ENCODE data around the gene ERCC6L2. TPM values are rescaled to one million over a fixed set of nuclear protein-coding genes. Genes with fewer than 3 reads are reported as not detected.

ERCC6L2 gene
- total and polyA plus RNA-seq, 2 donors (not counting 3 experiments of a cell fraction or from before 2014, with no cell fraction given): 4.7 to 31.8 TPM

DNA sequence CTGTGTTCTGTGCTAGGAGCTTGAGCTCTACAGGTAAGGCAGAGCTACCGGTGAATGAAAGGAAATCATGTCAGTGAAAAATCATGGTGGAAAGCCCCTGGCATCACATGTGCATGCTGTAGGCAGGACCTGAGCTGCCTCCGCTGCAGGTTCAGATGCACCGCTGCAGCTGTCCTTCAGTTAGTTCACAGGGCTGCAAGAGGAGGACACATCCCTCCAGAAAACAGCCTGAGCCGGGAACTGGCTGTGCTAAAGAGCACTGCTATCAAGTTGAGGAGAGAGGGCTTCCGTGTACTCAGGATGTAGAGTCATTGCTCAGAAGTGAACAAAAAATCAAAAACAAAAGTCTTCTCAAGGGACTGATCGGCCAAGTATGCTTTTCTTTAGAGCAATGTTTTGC is 138.6 kb downstream of the ERCC6L2 start:
- Histone ChIP-seq H3K4me1 (ENCODE audit: control insufficient read depth, extremely low read depth, insufficient read depth, low read length) (no peaks in the 10 kb centered on the region), H3K27ac (ENCODE audit: insufficient read depth, low read depth, low read length) (no peak overlapping the region), H3K4me3 (replicated peaks in 1 of 3; ENCODE audit: insufficient read depth in 1 of 3, low read depth in 1 of 3, low read length in 3 of 3) (no peak overlapping the region), H3K9me1 (replicated peaks; ENCODE audit: control insufficient read depth, extremely low read depth, insufficient read depth, low read length) (no peaks in the 10 kb centered on the region), H3K79me2 (ENCODE audit: control insufficient read depth, insufficient read depth, low read length) (no peaks in the 10 kb centered on the region), H2AFZ (ENCODE audit: low read depth, low read length) (no peak overlapping the region), H3K4me2 (ENCODE audit: insufficient read depth, low read length) (no peak overlapping the region), H3K9ac (replicated peaks; ENCODE audit: extremely low read depth, insufficient read depth, low read length) (no peak overlapping the region), H4K20me1 (replicated peaks; ENCODE audit: control insufficient read depth, extremely low read depth, insufficient read depth, low read length) (no peaks in the 10 kb centered on the region), H3K9me3 (replicated peaks; ENCODE audit: control insufficient read depth, insufficient read depth, low read length) (no peaks in the 10 kb centered on the region), H3K36me3 (ENCODE audit: control insufficient read depth in 2 of 2, extremely low read depth in 1 of 2, insufficient read depth in 2 of 2, low read length in 2 of 2) (no peaks in the 10 kb centered on the region), H3K27me3 (ENCODE audit: control insufficient read depth in 2 of 2, insufficient read depth in 2 of 2, low read length in 2 of 2) (no peaks in the 10 kb centered on the region)
- no peak for DNase-seq (ENCODE audit: low read depth, low spot score)
- intact Hi-C loops (cut with micrococcal nuclease): no loop called here
- no TSS peak for BruUV-seq (replicated peaks)
- TF ChIP-seq POLR2AphosphoS5 (IDR thresholded peaks at IDR 0.05; ENCODE audit: insufficient read depth, low read depth, low read length) (no peak), CTCF (IDR thresholded peaks at IDR 0.05; ENCODE audit: extremely low read depth in 1 of 2, insufficient read depth in 1 of 2, low read depth in 1 of 2, low read length in 2 of 2) (no peak), MYC (IDR thresholded peaks at IDR 0.05; ENCODE audit: low read depth, low read length) (no peak)
- POLR2A ChIA-PET: no interaction called here
- FAIRE-seq: no peak
- CTCF ChIA-PET: no interaction called here
- dilution Hi-C loops (cut with MboI; ENCODE audit: extremely low pct_ligation_motif_present, low sequenced_read_pairs): no loop called here

DNA sequence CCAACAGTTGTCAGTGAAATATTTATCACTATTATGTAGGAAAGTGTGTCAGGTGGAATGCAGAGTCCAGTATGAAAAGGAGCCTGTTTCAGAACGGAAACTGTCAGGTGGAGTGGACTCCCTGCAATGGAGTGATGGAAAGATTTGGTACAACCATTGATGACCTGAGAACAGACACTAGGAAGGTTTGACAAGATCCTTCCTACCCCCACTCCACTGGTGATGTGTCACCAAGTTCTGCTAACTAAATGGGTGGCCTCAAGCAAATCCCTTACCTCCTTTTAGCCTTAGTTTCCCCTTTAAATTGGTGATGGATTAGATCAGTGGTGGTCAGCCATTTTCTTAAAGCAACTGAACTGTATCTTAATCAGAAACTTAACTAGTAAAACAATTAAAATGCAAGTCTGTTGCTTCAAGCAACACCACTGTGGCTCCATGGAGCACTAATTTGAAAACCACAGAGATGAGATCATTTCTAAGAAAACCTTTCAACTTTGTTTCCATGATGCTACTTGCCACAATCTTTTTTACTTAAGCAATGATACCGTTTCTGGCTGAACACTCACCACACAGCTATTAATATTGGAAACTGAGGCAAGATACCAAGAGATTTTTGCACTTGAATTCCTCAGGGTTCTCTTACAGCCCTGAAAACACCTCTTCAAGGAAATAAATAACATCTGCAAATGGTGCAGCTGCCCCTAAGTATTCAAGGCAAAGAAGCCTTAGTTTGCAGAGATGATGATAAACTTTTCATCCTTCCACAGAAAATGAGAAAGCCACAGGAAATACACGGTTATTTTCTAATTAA is 140.6 kb downstream of the ERCC6L2 start:
- intact Hi-C loops (cut with micrococcal nuclease) (no loop called here), dilution Hi-C loops (cut with MboI; ENCODE audit: extremely low pct_ligation_motif_present, low sequenced_read_pairs) (no loop called here)
- Histone ChIP-seq H3K9me3 (replicated peaks; ENCODE audit: control insufficient read depth, insufficient read depth, low read length) (no peaks in the 10 kb centered on the region), H3K79me2 (ENCODE audit: control insufficient read depth, insufficient read depth, low read length) (no peaks in the 10 kb centered on the region), H3K36me3 (ENCODE audit: control insufficient read depth in 2 of 2, extremely low read depth in 1 of 2, insufficient read depth in 2 of 2, low read length in 2 of 2) (no peaks in the 10 kb centered on the region), H3K4me2 (ENCODE audit: insufficient read depth, low read length) (no peak overlapping the region), H3K9ac (replicated peaks; ENCODE audit: extremely low read depth, insufficient read depth, low read length) (no peak overlapping the region), H3K27me3 (ENCODE audit: control insufficient read depth in 2 of 2, insufficient read depth in 2 of 2, low read length in 2 of 2) (peaks cover 3 to 10% of the 10 kb centered on the region in 2 experiments), H3K4me1 (ENCODE audit: control insufficient read depth, extremely low read depth, insufficient read depth, low read length) (peaks cover 5% of the 10 kb centered on the region), H2AFZ (ENCODE audit: low read depth, low read length) (no peak overlapping the region), H4K20me1 (replicated peaks; ENCODE audit: control insufficient read depth, extremely low read depth, insufficient read depth, low read length) (no peaks in the 10 kb centered on the region), H3K27ac (ENCODE audit: insufficient read depth, low read depth, low read length) (no peak overlapping the region), H3K9me1 (replicated peaks; ENCODE audit: control insufficient read depth, extremely low read depth, insufficient read depth, low read length) (no peaks in the 10 kb centered on the region), H3K4me3 (replicated peaks in 1 of 3; ENCODE audit: insufficient read depth in 1 of 3, low read depth in 1 of 3, low read length in 3 of 3) (no peak overlapping the region)
- TF ChIP-seq GATA2 (IDR thresholded peaks at IDR 0.05; ENCODE audit: insufficient read depth, insufficient read length, low read depth, low read length) (no peak), MAX (IDR thresholded peaks at IDR 0.05; ENCODE audit: insufficient read depth, insufficient read length) (no peak), EZH2 (IDR thresholded peaks at IDR 0.05; ENCODE audit: borderline replicate concordance, low read depth, low read length, severe bottlenecking) (no peak), FOS (IDR thresholded peaks at IDR 0.05; ENCODE audit: borderline replicate concordance, insufficient read depth, low read length) (no peak), MYC (IDR thresholded peaks at IDR 0.05; ENCODE audit: low read depth, low read length) (no peak), POLR2AphosphoS5 (IDR thresholded peaks at IDR 0.05; ENCODE audit: insufficient read depth, low read depth, low read length) (no peak)
- CTCF ChIA-PET: interaction anchor here (1.4 kb wide), 1 partner anchor 25 kb away, joined by 3 read pairs; no protein-coding TSS in a partner anchor
- no peak for DNase-seq (ENCODE audit: low read depth, low spot score)
- POLR2A ChIA-PET: no interaction called here
- no peak for FAIRE-seq
- BruUV-seq (replicated peaks): no TSS peak
